ENCODE results near the gene NHERF1.

NHERF1 gene

DNA sequence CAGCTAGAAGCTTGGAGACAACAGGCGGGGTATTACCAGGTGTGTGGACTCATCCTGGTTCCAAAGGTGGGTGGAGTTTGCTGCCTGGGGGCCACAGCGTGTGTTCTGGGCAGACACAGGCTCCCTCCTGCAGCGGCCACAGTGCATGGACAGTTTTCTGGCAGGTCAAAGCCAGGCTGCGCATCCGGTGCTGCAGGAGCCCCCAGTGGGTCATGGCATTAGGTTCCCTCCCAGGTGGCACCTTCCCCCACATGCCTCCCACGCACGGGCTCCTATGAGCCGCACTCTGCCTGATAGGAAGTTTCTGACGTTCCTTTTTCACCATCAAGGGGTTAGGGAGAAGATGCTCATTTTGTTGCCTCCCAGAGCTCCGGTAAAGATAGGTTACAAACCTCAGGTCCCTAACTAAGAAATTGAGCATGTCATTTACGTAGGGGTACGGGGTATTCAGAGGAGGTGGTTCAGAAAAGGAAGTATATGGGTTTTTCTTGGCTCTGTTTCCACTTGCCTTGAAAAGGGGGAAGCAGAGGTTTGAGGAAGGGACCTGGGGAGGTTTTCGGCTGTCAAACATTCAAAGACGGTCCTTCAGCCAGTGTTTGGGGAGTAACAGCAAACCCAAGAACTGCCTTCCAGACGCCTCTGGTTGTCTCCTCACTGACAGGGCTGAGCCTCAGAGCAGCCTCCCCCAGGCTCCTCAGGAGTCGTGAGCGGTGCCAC, 60.4 kb downstream of the NHERF1 start:
- DNase-seq (ENCODE audit: low read depth): no peak

GRCh38 chr17:74810699-74811485, 62.5 kb downstream of the NHERF1 start:
- DNase-seq (ENCODE audit: low read depth): no peak

GRCh38 chr17:74812109-74813009, 63.9 kb downstream of the NHERF1 start:
- no peak for DNase-seq (ENCODE audit: low read depth)

DNA sequence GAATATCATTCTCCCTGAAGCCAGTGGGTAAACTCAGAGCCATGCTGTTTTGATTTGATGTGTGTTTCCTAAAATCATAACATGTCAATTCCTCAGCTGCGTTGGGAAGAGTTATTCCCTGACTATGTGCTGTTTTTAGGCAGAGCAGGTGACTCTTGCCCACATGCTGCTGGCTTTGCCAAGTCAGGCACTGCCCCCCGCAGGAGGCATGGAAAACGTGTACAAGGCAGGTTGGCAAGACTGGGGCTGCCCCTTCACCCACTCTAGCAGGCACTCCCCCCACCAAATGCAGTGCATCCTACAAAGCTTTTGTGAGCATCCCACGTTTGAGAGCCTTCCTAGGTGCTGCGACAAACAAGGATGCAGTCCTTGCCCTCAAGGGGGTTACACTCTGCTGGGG, 66.0 kb downstream of the NHERF1 start:
- no peak for DNase-seq (ENCODE audit: low read depth)

GRCh38 chr17:74815067-74815466, 66.6 kb downstream of the NHERF1 start:
- no peak for DNase-seq (ENCODE audit: low read depth)

DNA sequence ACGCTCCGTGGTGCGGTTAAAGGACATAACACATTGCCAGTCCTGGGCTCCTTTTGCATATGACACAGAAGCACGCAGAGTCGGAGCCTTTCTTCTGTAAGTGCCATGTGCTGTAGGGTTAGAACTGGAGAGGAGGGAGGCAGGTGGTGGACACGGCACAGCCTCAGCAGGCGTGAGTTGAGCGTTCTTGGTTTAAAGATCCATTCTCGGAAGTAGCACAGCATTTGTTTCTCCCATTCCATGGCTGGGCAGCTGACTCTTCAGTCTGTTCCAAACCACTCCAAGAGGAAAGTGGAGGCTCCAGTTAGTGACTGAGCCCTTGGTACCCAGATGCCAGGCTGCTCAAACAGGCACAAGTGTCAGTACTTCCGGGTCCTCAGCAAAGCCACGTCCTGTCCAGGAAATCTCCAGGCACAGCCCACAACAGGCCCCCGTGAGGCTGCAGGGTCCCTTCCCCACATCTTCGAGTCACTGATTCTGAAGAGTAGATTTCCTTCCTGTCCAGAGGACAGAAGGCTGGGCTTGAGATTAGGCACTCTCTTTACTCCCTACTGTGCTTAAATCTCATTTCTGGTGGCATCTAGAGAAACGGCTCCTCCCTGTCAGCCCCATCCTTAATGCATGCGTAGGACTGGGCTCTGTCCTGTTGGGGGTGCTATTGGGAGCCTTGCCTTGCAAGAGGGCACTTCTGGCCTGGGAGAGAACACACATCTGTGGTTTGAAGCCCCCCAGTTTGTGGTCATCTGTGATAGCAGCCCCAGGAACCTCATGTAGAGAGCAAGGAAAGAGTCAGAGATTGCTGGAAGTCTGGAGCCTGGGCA, 67.3 kb downstream of the NHERF1 start:
- DNase-seq (ENCODE audit: low read depth): no peak

DNA sequence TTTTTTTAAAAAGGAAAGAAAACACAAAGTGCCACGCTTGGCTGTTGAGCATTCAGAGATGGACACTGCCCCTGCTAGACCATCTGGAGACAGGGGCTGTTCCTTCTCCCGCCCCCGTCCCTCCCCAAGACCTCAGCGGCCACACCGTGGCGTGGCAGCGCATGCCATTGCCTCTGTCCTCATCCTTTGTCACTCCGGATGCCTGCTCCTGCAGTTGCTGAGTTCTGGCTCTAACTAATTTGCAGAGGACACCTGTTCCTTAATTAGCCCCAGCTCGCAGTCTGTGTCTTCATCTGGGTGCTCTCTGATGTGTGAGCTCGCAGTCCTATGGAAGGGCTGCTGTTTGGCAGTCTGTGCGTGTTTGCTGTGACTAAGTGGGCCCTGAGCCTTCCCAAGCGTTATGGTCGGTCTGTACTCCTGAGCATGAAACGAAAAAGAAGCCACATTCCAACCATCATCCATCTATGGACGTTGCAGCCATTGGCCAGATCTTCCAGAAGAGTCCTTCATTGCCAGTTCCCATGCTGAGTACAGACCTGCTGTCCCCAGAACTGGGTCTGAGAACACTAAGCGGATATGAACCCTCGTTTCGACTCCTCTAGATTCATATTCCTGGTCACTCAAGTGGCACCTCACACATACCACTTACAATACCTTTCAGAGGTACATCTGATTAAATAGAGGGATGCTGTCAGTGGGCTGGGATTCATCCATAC, 68.6 kb downstream of the NHERF1 start:
- DNase-seq (ENCODE audit: low read depth): no peak

GRCh38 chr17:74818291-74818938, 70.0 kb downstream of the NHERF1 start:
- no peak for DNase-seq (ENCODE audit: low read depth)

Data from activated T-cell treated with anti-CD3 and anti-CD28 coated beads for 24 hours (primary cell).